Neuronal stem cell (in vitro differentiated cells): ENCODE data around the gene TIMM8A.

Source experiments
- DNase-seq: peaks from one replicate; pipeline ENCODE4 v3.0.0-alpha.2; 2013; ENCODE audit warnings: low spot score
- H2AFZ ChIP-seq: one replicate; pipeline ENCODE4 v1.6.1; 2013; ENCODE audit warnings: mild to moderate bottlenecking, low read length, inconsistent platforms
- H2AK5ac ChIP-seq: 2 replicates; pipeline ENCODE4 v1.6.1; 2013; ENCODE audit warnings: low read depth, mild to moderate bottlenecking, inconsistent platforms, low read length, moderate library complexity, mixed read lengths
- H2BK120ac ChIP-seq: 2 replicates; pipeline ENCODE4 v1.6.1; 2013; ENCODE audit warnings: low read depth, mild to moderate bottlenecking, inconsistent platforms, low read length, moderate library complexity, mixed read lengths
- H2BK12ac ChIP-seq: one replicate; pipeline ENCODE4 v1.6.1; 2013; ENCODE audit warnings: low read length, inconsistent platforms
- H2BK15ac ChIP-seq: 2 replicates; pipeline ENCODE4 v1.6.1; 2013; ENCODE audit warnings: mild to moderate bottlenecking, low read length, inconsistent platforms, mixed read lengths
- H2BK5ac ChIP-seq: one replicate; pipeline ENCODE4 v1.6.1; 2013; ENCODE audit warnings: inconsistent platforms, mild to moderate bottlenecking, low read length, moderate library complexity
- H3K14ac ChIP-seq: one replicate; pipeline ENCODE4 v1.6.1; 2013; ENCODE audit warnings: low read length, inconsistent platforms
- H3K18ac ChIP-seq: 2 replicates; pipeline ENCODE4 v1.6.1; 2013; ENCODE audit warnings: low read length, inconsistent platforms
- H3K23ac ChIP-seq: 2 replicates; pipeline ENCODE4 v1.6.1; 2013; ENCODE audit warnings: low read depth, mild to moderate bottlenecking, mixed read lengths, low read length, inconsistent platforms; ENCODE audit not compliant: poor library complexity
- H3K27ac ChIP-seq: replicated peaks from 3 replicates; pipeline ENCODE4 v1.5.1; 2013; ENCODE audit warnings: low read length, inconsistent platforms
- H3K27me3 ChIP-seq, 3 experiments: 2 replicates each; pipeline ENCODE4 v1.6.1; 2013; ENCODE audit warnings: low read length in 3 of 3, mild to moderate bottlenecking in 2 of 3, inconsistent platforms in 1 of 3, low read depth in 1 of 3, mixed read lengths in 1 of 3, moderate library complexity in 1 of 3; ENCODE audit not compliant: control insufficient read depth in 3 of 3, insufficient read depth in 3 of 3
- H3K36me3 ChIP-seq, 2 donors: replicated peaks in 1 of 2; 2 replicates each; pipeline ENCODE4 v1.6.1; 2013; ENCODE audit warnings: low read length in 2 of 2; ENCODE audit not compliant: control insufficient read depth in 2 of 2, insufficient read depth in 2 of 2
- H3K4ac ChIP-seq: 2 replicates; pipeline ENCODE4 v1.6.1; 2013; ENCODE audit warnings: inconsistent platforms, mild to moderate bottlenecking, low read length, moderate library complexity
- H3K4me1 ChIP-seq, 2 donors: 1 replicate in 1 of 2; 2 replicates in 1 of 2; pipeline ENCODE4 v1.6.1; 2013; ENCODE audit warnings: low read length in 2 of 2, low read depth in 1 of 2; ENCODE audit not compliant: control insufficient read depth in 2 of 2, insufficient read depth in 1 of 2
- H3K4me2 ChIP-seq: one replicate; pipeline ENCODE4 v1.6.1; 2013; ENCODE audit warnings: mild to moderate bottlenecking, low read length, inconsistent platforms; ENCODE audit not compliant: insufficient read depth, poor library complexity, severe bottlenecking
- H3K4me3 ChIP-seq, 2 donors: 2 replicates each; pipeline ENCODE4 v1.5.1; 2013; ENCODE audit warnings: low read length in 2 of 2, mild to moderate bottlenecking in 2 of 2, inconsistent platforms in 1 of 2, moderate library complexity in 1 of 2
- H3K79me1 ChIP-seq: one replicate; pipeline ENCODE4 v1.6.1; 2013; ENCODE audit warnings: low read depth, mild to moderate bottlenecking, inconsistent platforms, low read length, moderate library complexity
- H3K9ac ChIP-seq: one replicate; pipeline ENCODE4 v1.6.1; 2013; ENCODE audit warnings: mild to moderate bottlenecking, low read depth, low read length, inconsistent platforms; ENCODE audit not compliant: poor library complexity
- H3K9me3 ChIP-seq, 2 donors: replicated peaks in 1 of 2; 2 replicates each; pipeline versions ENCODE3 to v1.6.1; 2013; ENCODE audit warnings: low read length in 2 of 2, mild to moderate bottlenecking in 2 of 2, inconsistent platforms in 1 of 2, low read depth in 1 of 2, mixed read lengths in 1 of 2, moderate library complexity in 1 of 2; ENCODE audit not compliant: control insufficient read depth in 2 of 2, insufficient read depth in 1 of 2
- H4K8ac ChIP-seq: one replicate; pipeline ENCODE4 v1.6.1; 2013; ENCODE audit warnings: low read depth, mild to moderate bottlenecking, inconsistent platforms, low read length, moderate library complexity
- H4K91ac ChIP-seq: one replicate; pipeline ENCODE4 v1.6.1; 2013; ENCODE audit warnings: low read length, low read depth, mild to moderate bottlenecking, inconsistent platforms; ENCODE audit not compliant: poor library complexity
- WGBS, 2 donors: extraction: QIAGEN DNeasy Blood & Tissue Kit; methylation state at CpG; one replicate each; pipeline ENCODE4 v1.1.7; 2013; ENCODE audit warnings: missing lambda C conversion rate in 2 of 2, mixed read lengths in 1 of 2; ENCODE audit not compliant: insufficient read length in 2 of 2, insufficient replicate concordance in 1 of 2; ENCODE audit errors: extremely low coverage in 2 of 2; 5-methylcytosine and 5-hydroxymethylcytosine counted together

TIMM8A gene

GRCh38 chrX:101386542-101386885, 38.0 kb upstream of the TIMM8A start:
- H3K14ac ChIP-seq = no peak overlapping the region
- H2BK15ac ChIP-seq = no peak overlapping the region
- H3K27me3 ChIP-seq = no peaks in the 10 kb centered on the region
- H3K36me3 ChIP-seq = peaks cover 0 to 2% of the 10 kb centered on the region in 2 donors
- no CpG with 5 or more reads among the region's 6 CpGs for whole genome bisulfite sequencing, 2 donors
- H3K23ac ChIP-seq = no peak overlapping the region
- no peak overlapping the region for H2AK5ac ChIP-seq
- no peak overlapping the region for H3K4me2 ChIP-seq
- no peak overlapping the region for H4K91ac ChIP-seq
- H3K79me1 ChIP-seq = no peaks in the 10 kb centered on the region
- no peak overlapping the region for H4K8ac ChIP-seq
- H3K9me3 ChIP-seq = no peaks in the 10 kb centered on the region
- no peak overlapping the region for H3K18ac ChIP-seq
- H3K9ac ChIP-seq = no peak overlapping the region
- H3K27ac ChIP-seq = no peak overlapping the region
- H2BK5ac ChIP-seq = no peak overlapping the region
- no peak overlapping the region for H3K4ac ChIP-seq
- no peak overlapping the region for H2BK120ac ChIP-seq
- no peak for DNase-seq
- H2BK12ac ChIP-seq = no peak overlapping the region
- peak overlapping the region; percentile 51 for H2AFZ ChIP-seq
- H3K4me3 ChIP-seq = no peak overlapping the region
- H3K4me1 ChIP-seq = peaks cover 0 to 4% of the 10 kb centered on the region in 2 donors

GRCh38 chrX:101385795-101386541, 37.4 kb upstream of the TIMM8A start, which contains the start of gene BTK:
BTK (minus strand) TSS chrX:101386191; CDS start chrX:101375284, 10,907 bp downstream.
- no peak within 1 kb of the TSS for H2BK12ac ChIP-seq
- no peak within 1 kb of the TSS for H3K4ac ChIP-seq
- H3K4me3 ChIP-seq = no peak within 1 kb of the TSS
- no peak within 1 kb of the TSS for H3K14ac ChIP-seq
- no peak within 1 kb of the TSS for H4K8ac ChIP-seq
- WGBS, 2 donors = no CpG with 5 or more reads among the region's 9 CpGs
- H3K36me3 ChIP-seq = no peaks in the 10 kb centered on the region
- H3K23ac ChIP-seq = no peak within 1 kb of the TSS
- no peak for DNase-seq
- H3K9ac ChIP-seq = no peak within 1 kb of the TSS
- H3K9me3 ChIP-seq = no peaks in the 10 kb centered on the region
- no peak within 1 kb of the TSS for H2BK5ac ChIP-seq
- H2AFZ ChIP-seq = peak within 1 kb of the TSS; percentile 51
- no peak within 1 kb of the TSS for H2BK120ac ChIP-seq
- H3K4me2 ChIP-seq = no peak within 1 kb of the TSS
- peaks cover 0 to 4% of the 10 kb centered on the region in 2 donors for H3K4me1 ChIP-seq
- no peak within 1 kb of the TSS for H2BK15ac ChIP-seq
- H4K91ac ChIP-seq = no peak within 1 kb of the TSS
- no peaks in the 10 kb centered on the region for H3K27me3 ChIP-seq
- H3K18ac ChIP-seq = no peak within 1 kb of the TSS
- H3K79me1 ChIP-seq = no peaks in the 10 kb centered on the region
- H3K27ac ChIP-seq = no peak within 1 kb of the TSS
- H2AK5ac ChIP-seq = no peak within 1 kb of the TSS

GRCh38 chrX:101385026-101385684, 36.6 kb upstream of the TIMM8A start:
- no peak overlapping the region for H3K27ac ChIP-seq
- no peaks in the 10 kb centered on the region for H3K27me3 ChIP-seq
- H2BK120ac ChIP-seq = no peak overlapping the region
- H4K91ac ChIP-seq = no peak overlapping the region
- H3K4me3 ChIP-seq = no peak overlapping the region
- H3K18ac ChIP-seq = no peak overlapping the region
- WGBS, 2 donors = no CpG with 5 or more reads among the region's 7 CpGs
- H3K14ac ChIP-seq = no peak overlapping the region
- no peaks in the 10 kb centered on the region for H3K9me3 ChIP-seq
- no peaks in the 10 kb centered on the region for H3K36me3 ChIP-seq
- peaks cover 0 to under 1% of the 10 kb centered on the region in 2 donors for H3K4me1 ChIP-seq
- no peak overlapping the region for H2BK5ac ChIP-seq
- no peak for DNase-seq
- peak overlapping the region; percentile 29 for H2AFZ ChIP-seq
- H3K9ac ChIP-seq = no peak overlapping the region
- H3K4ac ChIP-seq = no peak overlapping the region
- no peaks in the 10 kb centered on the region for H3K79me1 ChIP-seq
- H2BK12ac ChIP-seq = no peak overlapping the region
- H2AK5ac ChIP-seq = no peak overlapping the region
- no peak overlapping the region for H3K23ac ChIP-seq
- H3K4me2 ChIP-seq = no peak overlapping the region
- H4K8ac ChIP-seq = no peak overlapping the region
- no peak overlapping the region for H2BK15ac ChIP-seq

- H2AFZ ChIP-seq = peak overlapping the region; percentile 79
- H2BK120ac ChIP-seq = no peak overlapping the region
- H3K27ac ChIP-seq = no peak overlapping the region
- H3K23ac ChIP-seq = no peak overlapping the region
- no peak overlapping the region for H3K14ac ChIP-seq
- no peak overlapping the region for H2BK15ac ChIP-seq
- H2BK12ac ChIP-seq = no peak overlapping the region
- no peaks in the 10 kb centered on the region for H3K4me1 ChIP-seq
- H2AK5ac ChIP-seq = no peak overlapping the region
- no peak overlapping the region for H3K4ac ChIP-seq
- no peaks in the 10 kb centered on the region for H3K27me3 ChIP-seq
- no peak overlapping the region for H3K9ac ChIP-seq
- H3K4me2 ChIP-seq = no peak overlapping the region
- DNase-seq = no peak
- no peak overlapping the region for H2BK5ac ChIP-seq
- no peak overlapping the region for H4K8ac ChIP-seq
- H4K91ac ChIP-seq = no peak overlapping the region
- H3K9me3 ChIP-seq = no peaks in the 10 kb centered on the region
- no peaks in the 10 kb centered on the region for H3K36me3 ChIP-seq
- no peak overlapping the region for H3K18ac ChIP-seq
- no peaks in the 10 kb centered on the region for H3K79me1 ChIP-seq
- no peak overlapping the region for H3K4me3 ChIP-seq
- no CpG with 5 or more reads among the region's 4 CpGs for WGBS, 2 donors
Measured at GRCh38 chrX:101383679-101384205, 35.2 kb upstream of the TIMM8A start.
